GM19238 (cell line): ENCODE results near the gene EPS15.
A peak's percentile ranks its signal among the peaks of the same experiment; 100 is the strongest.
"Not testable (repeated sequence)": the region's sequence is repeated elsewhere in the genome, so short reads cannot be mapped to it uniquely, and the experiment has no call there.

Experiments used
- DNase-seq: peaks from one replicate; pipeline ENCODE4 v3.0.0; 2011; ENCODE audit warnings: low spot score; ENCODE audit not compliant: insufficient read length

The EPS15 gene

GRCh38 chr1:51519048-51519864, at the start of gene EPS15:
TSS of gene EPS15 (minus strand) at chr1:51519266. CDS start at chr1:51519231, 35 bp downstream.
- peak; percentile 87 for DNase-seq

GRCh38 chr1:51568231-51568935, 49.3 kb upstream of the EPS15 start:
- DNase-seq = no peak

- DNase-seq = no peak
Observed at GRCh38 chr1:51567653-51568052, 48.6 kb upstream of the EPS15 start.

- DNase-seq = no peak
Observed at GRCh38 chr1:51566260-51566659, 47.2 kb upstream of the EPS15 start.

DNA sequence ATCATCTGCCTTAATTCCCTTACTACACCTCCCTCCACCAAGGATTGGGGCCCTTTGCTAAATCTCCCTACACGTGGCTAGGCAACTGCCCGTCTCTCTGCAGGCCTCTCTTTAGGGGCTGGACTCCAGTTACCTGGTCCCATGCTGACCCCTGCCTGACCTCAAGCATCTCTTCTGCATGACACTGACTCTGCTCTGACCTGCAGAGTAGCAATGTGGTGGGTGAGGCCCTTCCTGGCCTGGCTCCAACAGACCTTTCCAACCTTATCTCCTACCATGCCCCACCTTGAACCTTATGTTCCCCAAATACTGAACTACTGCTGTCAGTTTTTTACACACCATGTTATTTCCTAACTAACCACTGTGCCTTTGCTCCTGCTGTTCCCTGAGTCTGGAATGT, 45.9 kb upstream of the EPS15 start:
- no peak for DNase-seq

GRCh38 chr1:51564124-51564523, 45.1 kb upstream of the EPS15 start:
- DNase-seq = no peak

DNA sequence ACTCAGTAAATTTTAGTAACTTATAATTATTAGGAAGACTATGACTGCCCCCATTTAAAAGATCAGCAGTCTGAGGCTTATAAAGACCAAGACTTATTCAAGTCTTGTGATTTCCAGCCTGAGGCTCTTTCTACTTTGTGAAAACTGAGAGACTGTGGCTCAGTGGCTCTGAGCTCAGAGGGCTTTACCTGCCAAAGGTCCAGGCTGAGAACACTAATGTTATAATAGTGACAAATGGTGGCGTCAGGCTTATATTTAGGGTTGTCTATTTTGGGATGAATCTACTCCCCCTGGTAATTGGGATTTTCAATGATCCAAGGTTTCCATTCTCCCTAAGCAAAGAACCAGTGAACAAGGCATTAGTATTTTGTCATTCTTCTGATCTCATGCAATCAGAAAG, 42.6 kb upstream of the EPS15 start:
- DNase-seq = no peak

- DNase-seq = not testable (repeated sequence)
Observed at GRCh38 chr1:51560895-51561294, 41.8 kb upstream of the EPS15 start.

GRCh38 chr1:51560034-51560433, 41.0 kb upstream of the EPS15 start:
- no peak for DNase-seq

GRCh38 chr1:51559501-51559900, 40.4 kb upstream of the EPS15 start:
- DNase-seq = no peak

- DNase-seq = no peak
Observed at GRCh38 chr1:51559064-51559500, 40.0 kb upstream of the EPS15 start.

DNA sequence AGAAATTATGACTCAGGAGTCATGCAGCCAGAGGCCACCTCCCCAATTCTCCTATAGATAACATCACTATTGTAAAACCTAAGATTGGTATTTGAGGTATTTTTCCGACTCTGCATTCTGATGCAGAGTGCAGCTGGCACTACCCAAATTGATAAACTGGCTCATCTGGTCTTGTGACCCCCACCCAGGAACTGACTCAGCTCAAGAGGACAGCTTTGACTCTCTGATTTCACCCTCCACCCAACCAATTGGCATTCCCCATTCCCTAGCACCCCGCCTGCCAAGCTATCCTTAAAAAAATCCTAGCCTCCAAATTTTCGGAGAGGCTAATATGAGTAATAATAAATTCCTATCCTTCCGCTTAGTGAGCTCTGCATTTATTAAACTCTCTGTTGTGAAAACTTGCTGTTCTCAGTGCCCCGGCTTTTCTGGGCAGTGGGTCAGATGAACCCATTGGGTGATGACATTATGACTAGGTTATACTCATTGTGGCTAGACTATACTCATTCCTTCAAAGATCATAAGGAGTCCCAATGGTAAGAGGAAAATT, 39.4 kb upstream of the EPS15 start:
- no peak for DNase-seq

DNA sequence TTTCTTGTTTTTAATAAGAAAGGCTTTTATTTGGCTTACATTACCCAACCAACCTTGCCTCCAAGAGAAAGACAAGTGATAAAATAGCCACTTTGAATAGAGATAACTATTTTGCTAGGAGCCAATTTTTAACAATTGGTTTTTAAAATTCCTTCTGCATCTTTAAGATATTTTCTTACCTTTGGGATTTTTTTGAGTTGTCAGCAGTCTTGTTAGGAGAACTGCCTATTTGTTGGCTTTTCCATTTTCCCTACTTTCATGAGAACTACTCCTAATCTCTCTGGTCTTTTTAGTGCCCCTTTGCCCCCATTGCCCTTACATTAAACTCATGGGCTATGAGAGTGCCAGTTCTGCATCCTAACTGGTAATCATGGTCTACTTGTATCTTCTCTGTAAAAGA, 38.1 kb upstream of the EPS15 start:
- no peak for DNase-seq

GRCh38 chr1:51555866-51556619, 37.0 kb upstream of the EPS15 start:
- no peak for DNase-seq

DNA sequence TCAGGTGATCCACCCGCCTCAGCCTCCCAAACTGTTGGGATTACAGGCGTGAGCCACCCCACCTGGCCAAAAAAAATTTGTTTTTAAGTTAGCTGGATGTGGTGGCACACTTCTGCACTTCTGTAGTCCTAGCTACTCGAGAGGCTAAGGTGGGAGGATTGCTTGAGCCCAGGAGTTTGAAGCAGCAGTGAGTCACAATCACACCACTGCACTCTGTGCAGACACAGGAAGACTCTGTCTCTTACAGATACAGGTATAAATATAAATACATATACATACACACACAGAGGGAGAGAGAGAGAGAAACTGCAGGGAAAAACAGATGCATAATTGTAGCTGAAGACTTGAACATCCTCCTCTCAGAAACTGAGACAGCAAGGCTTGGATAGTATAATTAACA, 34.8 kb upstream of the EPS15 start:
- DNase-seq = no peak

- DNase-seq = no peak
Observed at GRCh38 chr1:51552929-51553807, 34.1 kb upstream of the EPS15 start.

- no peak for DNase-seq
Observed at GRCh38 chr1:51551848-51552296, 32.8 kb upstream of the EPS15 start.

DNA sequence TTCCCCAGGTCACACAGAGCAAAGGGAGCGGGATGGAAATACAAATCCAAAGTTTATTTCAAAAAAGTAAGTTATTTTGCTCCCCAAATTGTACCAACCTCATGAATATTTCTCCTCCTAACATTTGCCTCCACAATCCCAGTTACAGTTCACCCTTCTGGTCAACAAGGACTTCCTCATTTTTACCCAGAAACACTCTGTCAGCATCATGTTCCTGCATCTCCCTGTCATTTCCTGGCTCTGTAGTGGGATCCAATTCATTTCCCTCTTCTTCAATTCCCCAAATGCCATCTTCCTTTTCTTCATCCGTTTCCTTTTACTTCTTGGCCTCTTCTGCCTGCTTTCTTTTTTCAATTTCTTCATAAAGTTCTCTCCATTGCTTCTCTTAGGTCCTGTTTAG, 32.0 kb upstream of the EPS15 start:
- no peak for DNase-seq

DNA sequence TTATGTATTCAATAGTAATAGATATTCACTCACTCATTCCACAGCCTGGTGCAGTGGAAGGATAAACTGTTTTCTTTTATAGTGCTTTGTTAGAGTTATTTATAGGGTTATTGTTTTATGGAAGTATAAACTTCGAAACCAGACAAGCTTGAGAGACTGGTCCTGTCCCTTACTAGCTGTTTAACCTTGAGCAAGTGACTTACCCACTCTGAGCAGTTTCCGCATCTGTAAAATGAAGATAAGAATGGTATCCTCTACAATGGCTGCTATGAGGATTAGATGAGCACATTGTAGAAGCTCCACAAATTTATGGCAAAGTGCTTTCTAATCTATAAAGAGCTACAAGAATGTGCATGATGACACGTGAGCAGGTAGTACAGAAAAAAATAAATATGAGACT, 30.8 kb upstream of the EPS15 start:
- no peak for DNase-seq

GRCh38 chr1:51549016-51549619, 30.1 kb upstream of the EPS15 start:
- no peak for DNase-seq
